Smooth muscle cell (in vitro differentiated cells): ENCODE results near the gene RGS3. TPM values are rescaled to one million over a fixed set of nuclear protein-coding genes. Genes with fewer than 3 reads are reported as not detected.

ENCODE experiments used
- DNase-seq: peaks from one replicate; lab custom pipeline; 2025; ENCODE audit not compliant: unreplicated experiment; lab: John Stamatoyannopoulos, UW
- H2AFZ ChIP-seq: fragments of 200-600 bp; sonication (generic); 2 replicates; pipeline ENCODE4 v1.6.0; 2016; ENCODE audit warnings: antibody characterized with exemption, low read depth, mild to moderate bottlenecking
- H3F3A ChIP-seq: fragments of 200-600 bp; sonication (generic); 2 replicates; pipeline ENCODE4 v1.6.0; 2017; ENCODE audit warnings: antibody characterized with exemption, low read depth
- H3K27ac ChIP-seq: fragments of 200-600 bp; sonication (generic); 2 replicates; pipeline ENCODE4 v1.5.1; 2016; ENCODE audit warnings: low read depth, mild to moderate bottlenecking
- H3K27me3 ChIP-seq: fragments of 200-600 bp; sonication (generic); 2 replicates; pipeline ENCODE4 v1.6.1; 2016; ENCODE audit warnings: low read depth, mild to moderate bottlenecking
- H3K36me3 ChIP-seq: fragments of 200-600 bp; sonication (generic); 2 replicates; pipeline ENCODE4 v1.5.1; 2016; ENCODE audit warnings: low read depth
- H3K4me1 ChIP-seq: fragments of 200-600 bp; sonication (generic); 2 replicates; pipeline ENCODE4 v1.5.1; 2016; ENCODE audit warnings: low read depth
- H3K4me2 ChIP-seq: fragments of 200-600 bp; sonication (generic); 2 replicates; pipeline ENCODE4 v1.6.0; 2016; ENCODE audit warnings: mild to moderate bottlenecking
- H3K4me3 ChIP-seq: fragments of 200-600 bp; sonication (generic); 2 replicates; pipeline ENCODE4 v1.5.1; 2016; ENCODE audit warnings: mild to moderate bottlenecking
- H3K79me2 ChIP-seq: fragments of 200-600 bp; sonication (generic); 2 replicates; pipeline ENCODE4 v1.6.0; 2016; ENCODE audit warnings: low read depth, mild to moderate bottlenecking
- H3K9ac ChIP-seq: fragments of 200-600 bp; sonication (generic); 2 replicates; pipeline ENCODE4 v1.6.0; 2016; ENCODE audit warnings: low read depth
- H3K9me3 ChIP-seq: fragments of 200-600 bp; sonication (generic); replicated peaks from 2 replicates; pipeline ENCODE4 v1.5.1; 2016; ENCODE audit warnings: low read depth
- H4K20me1 ChIP-seq: fragments of 200-600 bp; sonication (generic); 2 replicates; pipeline ENCODE4 v1.6.0; 2016; ENCODE audit warnings: low read depth
- WGBS: methylation state at CpG from one replicate; pipeline ENCODE4 v1.1.7; 2016; ENCODE audit warnings: low lambda C conversion rate; 5-methylcytosine and 5-hydroxymethylcytosine counted together
- polyA plus RNA-seq: library from polyadenylated mRNA; unstranded; fragments of >200 nt; fragmentation: Nextera tagmentation; extraction: Ambion mirVana; gene quantifications from 2 replicates; pipeline ENCODE4 v1.2.1, GENCODE V29; 2016
- total RNA-seq: library from RNA; depleted of rRNA; stranded (reverse); fragments of >200 nt; gene quantifications from 2 replicates; pipeline ENCODE4 v1.2.3, GENCODE V29; 2014
- TF ChIP-seq, protein P1 (sequence below): fragments of 200-600 bp; sonication (generic); IDR thresholded peaks from 2 replicates; pipeline ENCODE4 v1.5.1; 2017; ENCODE audit warnings: borderline replicate concordance, mild to moderate bottlenecking, antibody characterized with exemption; ENCODE audit not compliant: insufficient read depth, poor library complexity, severe bottlenecking

Gene RGS3
- total and polyA plus RNA-seq, 2 experiments from 2014 or later = 43.8 to 108 TPM

- Histone ChIP-seq H3K4me1 (peaks cover 19% of the 10 kb centered on the region), H3K4me3 (no peak overlapping the region), H3K9me3 (no peaks in the 10 kb centered on the region), H3K27me3 (no peaks in the 10 kb centered on the region), H3K36me3 (no peaks in the 10 kb centered on the region), H3K9ac (no peak overlapping the region), H2AFZ (no peak overlapping the region), H3K27ac (no peak overlapping the region), H3K4me2 (no peak overlapping the region), H3K79me2 (no peaks in the 10 kb centered on the region), H3F3A (peaks cover 14% of the 10 kb centered on the region), H4K20me1 (no peaks in the 10 kb centered on the region)
- no peak for DNase-seq
- 88% methylated on average over 12 of the region's 12 CpGs for WGBS
- TF ChIP-seq, protein P1, sequence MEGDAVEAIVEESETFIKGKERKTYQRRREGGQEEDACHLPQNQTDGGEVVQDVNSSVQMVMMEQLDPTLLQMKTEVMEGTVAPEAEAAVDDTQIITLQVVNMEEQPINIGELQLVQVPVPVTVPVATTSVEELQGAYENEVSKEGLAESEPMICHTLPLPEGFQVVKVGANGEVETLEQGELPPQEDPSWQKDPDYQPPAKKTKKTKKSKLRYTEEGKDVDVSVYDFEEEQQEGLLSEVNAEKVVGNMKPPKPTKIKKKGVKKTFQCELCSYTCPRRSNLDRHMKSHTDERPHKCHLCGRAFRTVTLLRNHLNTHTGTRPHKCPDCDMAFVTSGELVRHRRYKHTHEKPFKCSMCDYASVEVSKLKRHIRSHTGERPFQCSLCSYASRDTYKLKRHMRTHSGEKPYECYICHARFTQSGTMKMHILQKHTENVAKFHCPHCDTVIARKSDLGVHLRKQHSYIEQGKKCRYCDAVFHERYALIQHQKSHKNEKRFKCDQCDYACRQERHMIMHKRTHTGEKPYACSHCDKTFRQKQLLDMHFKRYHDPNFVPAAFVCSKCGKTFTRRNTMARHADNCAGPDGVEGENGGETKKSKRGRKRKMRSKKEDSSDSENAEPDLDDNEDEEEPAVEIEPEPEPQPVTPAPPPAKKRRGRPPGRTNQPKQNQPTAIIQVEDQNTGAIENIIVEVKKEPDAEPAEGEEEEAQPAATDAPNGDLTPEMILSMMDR = no peak
Measured at GRCh38 chr9:113559834-113560800, 96.6 kb downstream of the RGS3 start.

GRCh38 chr9:113562653-113563381, 99.3 kb downstream of the RGS3 start:
- Histone ChIP-seq H3K79me2 (peaks cover 12% of the 10 kb centered on the region), H3K27me3 (no peaks in the 10 kb centered on the region), H2AFZ (no peak overlapping the region), H4K20me1 (no peaks in the 10 kb centered on the region), H3K36me3 (no peaks in the 10 kb centered on the region), H3K27ac (no peak overlapping the region), H3K4me2 (no peak overlapping the region), H3K4me1 (peaks cover 19% of the 10 kb centered on the region), H3K9ac (no peak overlapping the region), H3K4me3 (no peak overlapping the region), H3K9me3 (no peaks in the 10 kb centered on the region), H3F3A (no peaks in the 10 kb centered on the region)
- no peak for DNase-seq
- 81% methylated on average over 2 of the region's 2 CpGs for WGBS
- TF ChIP-seq, protein P1 = no peak

GRCh38 chr9:113563826-113564497, 100.4 kb downstream of the RGS3 start:
- H3F3A ChIP-seq = no peaks in the 10 kb centered on the region
- no peaks in the 10 kb centered on the region for H3K36me3 ChIP-seq
- H4K20me1 ChIP-seq = no peaks in the 10 kb centered on the region
- peak overlapping the region; percentile 82 for H3K4me2 ChIP-seq
- H3K9ac ChIP-seq = no peak overlapping the region
- no peak overlapping the region for H3K27ac ChIP-seq
- H3K79me2 ChIP-seq = peaks cover 12% of the 10 kb centered on the region
- no peak overlapping the region for H3K4me3 ChIP-seq
- TF ChIP-seq, protein P1 = no peak
- H3K9me3 ChIP-seq = no peaks in the 10 kb centered on the region
- no peak for DNase-seq
- WGBS = 95% methylated on average over 5 of the region's 5 CpGs
- no peak overlapping the region for H2AFZ ChIP-seq
- H3K4me1 ChIP-seq = peaks cover 19% of the 10 kb centered on the region
- H3K27me3 ChIP-seq = no peaks in the 10 kb centered on the region
